RPMI7951 (cell line): ENCODE measurements around the gene GRIA4. TPM values are rescaled to one million over a fixed set of nuclear protein-coding genes. Genes with fewer than 3 reads are reported as not detected.
"Not testable (repeated sequence)": the region's sequence is repeated elsewhere in the genome, so short reads cannot be mapped to it uniquely, and the experiment has no call there.

ENCODE experiments used
- DNase-seq: peaks from one replicate; pipeline ENCODE4 v3.0.0-alpha.2; 2012; ENCODE audit warnings: low read depth
- total RNA-seq: library from RNA; depleted of rRNA; stranded (reverse); fragments of >200 nt; shearing (Covaris generic); gene quantifications from 2 replicates; pipeline ENCODE4 v1.2.3, GENCODE V29; 2014

Gene GRIA4
- total RNA-seq, 1 experiment from 2014 or later, result not detected

GRCh38 chr11:106001304-106002012 lies 391.6 kb downstream of the GRIA4 start:
- DNase-seq, result no peak

GRCh38 chr11:106003094-106003493 lies 393.2 kb downstream of the GRIA4 start:
- DNase-seq, result not testable (repeated sequence)

- DNase-seq, result no peak
Measured at GRCh38 chr11:106011481-106011880, 401.6 kb downstream of the GRIA4 start.

- DNase-seq, result peak; percentile 19
Measured at GRCh38 chr11:106012744-106013143, 402.9 kb downstream of the GRIA4 start.

GRCh38 chr11:106014035-106014434 lies 404.2 kb downstream of the GRIA4 start:
- no peak for DNase-seq

- DNase-seq, result no peak
Measured at GRCh38 chr11:106014620-106015019, 404.7 kb downstream of the GRIA4 start.

GRCh38 chr11:106015066-106015465 lies 405.2 kb downstream of the GRIA4 start:
- DNase-seq, result no peak

- DNase-seq, result no peak
Measured at GRCh38 chr11:106017093-106017492, 407.2 kb downstream of the GRIA4 start.

- DNase-seq, result peak; percentile 19
Measured at GRCh38 chr11:106021181-106021966, 411.5 kb downstream of the GRIA4 start.

GRCh38 chr11:106021967-106022794 lies 412.3 kb downstream of the GRIA4 start, which contains the start of gene MSANTD4:
TSS of gene MSANTD4 (minus strand) at chr11:106022240. CDS start at chr11:106010917, 11,323 bp downstream.
- DNase-seq, result peak; percentile 99

- no peak for DNase-seq
Measured at GRCh38 chr11:106022795-106023275, 413.0 kb downstream of the GRIA4 start.

GRCh38 chr11:106030609-106031008 lies 420.7 kb downstream of the GRIA4 start:
- DNase-seq, result no peak

- DNase-seq, result no peak
Measured at GRCh38 chr11:106031202-106031810, 421.4 kb downstream of the GRIA4 start.
